Stimulated activated naive CD4-positive, alpha-beta T cell treated with Interleukin-2 at 50 U/mL for 16 hours (primary cell): Measurements from ENCODE around the gene THUMPD3.
A peak's percentile ranks its signal among the peaks of the same experiment; 100 is the strongest.

Experiments
- DNase-seq: peaks from one replicate; lab custom pipeline; 2025; lab: John Stamatoyannopoulos, UW

Gene THUMPD3, protein sequence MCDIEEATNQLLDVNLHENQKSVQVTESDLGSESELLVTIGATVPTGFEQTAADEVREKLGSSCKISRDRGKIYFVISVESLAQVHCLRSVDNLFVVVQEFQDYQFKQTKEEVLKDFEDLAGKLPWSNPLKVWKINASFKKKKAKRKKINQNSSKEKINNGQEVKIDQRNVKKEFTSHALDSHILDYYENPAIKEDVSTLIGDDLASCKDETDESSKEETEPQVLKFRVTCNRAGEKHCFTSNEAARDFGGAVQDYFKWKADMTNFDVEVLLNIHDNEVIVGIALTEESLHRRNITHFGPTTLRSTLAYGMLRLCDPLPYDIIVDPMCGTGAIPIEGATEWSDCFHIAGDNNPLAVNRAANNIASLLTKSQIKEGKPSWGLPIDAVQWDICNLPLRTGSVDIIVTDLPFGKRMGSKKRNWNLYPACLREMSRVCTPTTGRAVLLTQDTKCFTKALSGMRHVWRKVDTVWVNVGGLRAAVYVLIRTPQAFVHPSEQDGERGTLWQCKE

DNA sequence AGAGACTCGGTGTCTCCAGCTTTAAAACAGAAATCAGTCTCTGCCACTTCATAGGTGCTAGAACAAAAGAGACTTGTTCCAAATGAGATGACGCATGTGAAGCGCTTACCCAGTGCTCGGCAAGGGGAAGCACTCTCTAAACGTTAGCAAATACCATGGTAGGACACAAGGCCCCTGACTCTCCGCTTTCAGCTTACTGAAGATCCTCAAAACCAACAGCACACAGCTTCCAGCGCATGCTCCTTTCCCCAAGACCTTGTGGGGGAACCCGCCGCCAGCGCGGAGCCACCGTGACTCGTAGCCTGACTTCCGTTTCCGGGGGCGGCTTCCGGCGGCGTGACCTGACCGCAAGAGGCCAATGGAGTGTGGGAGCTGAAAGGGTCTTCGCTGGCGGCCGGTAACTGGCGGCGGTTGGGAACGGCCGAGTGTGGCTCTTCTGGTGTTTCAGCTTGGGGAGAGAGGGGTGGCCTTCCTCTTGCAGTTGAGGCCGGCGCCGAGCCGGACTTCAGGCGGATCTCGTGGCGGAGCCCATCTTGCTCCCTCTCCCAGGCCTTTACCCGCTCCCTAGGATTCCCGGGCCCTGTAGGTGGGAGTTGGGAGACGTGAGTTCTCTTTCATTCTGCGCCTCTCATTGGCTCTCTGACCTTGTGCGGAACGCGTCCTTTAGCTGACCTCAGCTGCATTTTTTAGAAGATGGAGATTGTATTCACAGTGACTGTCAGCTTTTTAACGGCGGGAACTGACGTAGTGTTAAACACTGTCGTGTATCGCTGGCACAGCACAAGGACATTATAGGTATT, at the start of gene THUMPD3:
Gene THUMPD3, plus strand, starts transcription at position 324 of the 800 bp plus-strand sequence. CDS start 2,015 bp downstream, outside the sequence.
- peak; percentile 93 for DNase-seq

DNA sequence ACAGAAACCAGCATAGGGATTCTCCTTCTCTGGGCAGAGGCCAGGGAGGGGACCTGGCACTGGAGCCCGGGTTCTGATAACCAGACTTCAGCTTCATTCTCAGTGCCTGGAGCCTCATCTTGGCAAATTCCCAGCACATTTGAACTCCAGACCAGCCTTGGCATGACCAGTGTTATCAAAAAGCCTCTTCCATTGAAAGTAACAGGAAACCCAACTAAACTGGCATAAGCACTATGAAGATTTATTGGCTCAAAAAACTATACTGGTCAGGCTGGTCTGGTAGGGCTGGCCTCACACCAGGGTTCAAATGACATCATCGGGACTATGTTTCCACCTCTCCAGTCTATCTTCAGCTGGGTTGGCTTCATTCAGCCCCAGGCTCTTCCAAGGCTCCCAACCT, 48.1 kb upstream of the THUMPD3 start:
- DNase-seq = no peak

DNA sequence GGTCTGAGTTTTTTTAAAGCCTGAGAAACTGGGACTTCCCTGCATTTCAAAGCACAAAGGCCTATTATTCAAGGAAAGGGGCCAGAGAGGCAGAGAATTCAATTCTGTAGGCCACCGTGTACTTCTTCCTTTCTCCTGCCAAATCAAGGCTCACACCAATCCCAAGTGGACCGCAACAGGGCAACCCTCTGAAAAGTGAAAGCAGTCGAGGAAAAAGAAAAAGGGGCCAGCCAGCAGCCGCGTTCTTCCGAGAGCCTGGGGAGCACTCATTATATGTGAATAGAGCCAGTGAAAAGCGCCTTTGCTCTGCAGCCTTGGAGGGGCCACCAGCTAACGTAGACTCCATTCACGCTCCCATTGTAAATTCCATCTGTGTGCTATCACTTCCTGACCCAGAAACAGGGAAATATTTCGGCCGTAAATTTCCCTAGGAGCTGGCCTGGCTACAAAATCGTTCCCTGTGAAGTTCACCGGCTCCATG, 45.9 kb upstream of the THUMPD3 start:
- DNase-seq = no peak

DNA sequence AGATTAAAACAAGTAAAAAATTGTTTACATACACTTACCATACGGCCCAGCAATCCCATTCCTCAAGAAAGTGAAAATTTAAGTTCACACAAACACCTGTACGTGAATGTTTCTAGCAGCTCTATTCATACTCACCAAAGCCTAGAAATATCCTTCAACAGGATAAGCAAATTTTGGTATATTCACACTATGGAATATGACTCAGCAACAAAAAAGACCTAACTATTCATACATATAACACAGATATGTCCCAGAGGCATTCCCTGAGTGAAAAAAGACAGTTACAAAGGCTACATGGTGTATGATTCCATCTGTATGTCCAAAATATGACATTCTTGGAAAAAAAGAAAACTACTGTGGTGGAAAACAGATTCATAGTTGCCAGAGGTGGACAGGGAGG, 40.1 kb upstream of the THUMPD3 start:
- DNase-seq = no peak

DNA sequence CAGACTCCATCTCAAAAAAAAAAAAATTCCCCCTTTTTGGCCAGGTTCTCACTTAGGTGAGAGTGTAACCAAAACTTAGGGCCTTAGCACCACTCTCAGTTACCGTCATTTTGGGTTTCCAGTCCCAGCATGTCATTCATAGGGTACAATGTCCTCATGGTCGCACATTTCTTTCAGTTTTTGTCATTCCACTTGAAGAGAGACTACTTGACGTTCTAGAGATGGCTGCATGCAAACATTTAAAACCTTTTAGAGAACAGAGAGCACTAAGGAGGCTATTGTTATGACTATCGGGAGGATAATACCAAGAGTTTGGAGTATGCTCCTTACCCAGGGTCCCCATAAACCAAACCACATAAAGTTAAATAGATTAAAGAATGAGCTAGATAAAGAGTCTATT, 37.9 kb upstream of the THUMPD3 start:
- DNase-seq = no peak

DNA sequence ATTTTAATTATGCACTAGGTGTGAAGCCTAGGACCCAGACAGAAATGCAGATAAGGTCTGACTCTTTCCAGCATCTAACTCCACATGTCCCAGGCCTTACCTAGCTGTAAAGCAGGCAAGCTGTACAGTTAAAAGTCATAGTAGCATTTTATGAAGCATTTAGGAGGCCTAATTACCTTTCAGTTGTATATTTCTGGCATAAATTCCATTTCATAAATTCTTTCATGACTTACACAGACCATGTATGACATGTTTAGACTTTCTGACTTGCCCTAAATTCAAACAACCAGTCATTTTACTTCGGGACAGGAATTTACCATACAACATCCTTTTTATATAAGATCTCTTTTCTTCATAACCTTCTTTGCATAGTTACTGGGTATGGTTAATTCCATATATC, 35.3 kb upstream of the THUMPD3 start:
- DNase-seq = no peak

DNA sequence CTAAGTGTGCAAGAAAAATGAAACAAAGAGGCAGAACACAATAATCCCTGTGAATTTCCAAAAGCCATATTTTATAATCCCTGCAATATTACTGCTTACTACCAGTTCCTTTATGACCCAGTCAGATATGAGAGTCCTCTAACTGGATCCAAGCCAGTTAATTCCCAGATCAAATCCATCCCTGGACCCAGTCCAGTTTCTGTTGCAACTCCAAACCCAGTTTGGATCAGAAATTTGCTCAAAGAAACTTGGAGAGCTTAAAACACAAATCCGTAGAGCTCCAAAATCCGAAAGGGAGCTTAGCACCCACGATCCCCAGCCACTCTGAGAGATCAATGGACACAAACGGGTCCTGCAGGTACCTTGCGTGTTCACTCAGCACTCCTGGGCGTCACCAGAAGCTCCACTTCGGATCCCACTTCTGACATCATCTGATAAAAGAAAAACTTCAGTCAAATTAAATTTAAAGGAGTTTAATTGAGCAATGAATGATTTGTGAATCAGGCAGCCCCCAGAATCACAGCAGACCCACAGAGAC, 32.6 kb upstream of the THUMPD3 start:
- DNase-seq = no peak

DNA sequence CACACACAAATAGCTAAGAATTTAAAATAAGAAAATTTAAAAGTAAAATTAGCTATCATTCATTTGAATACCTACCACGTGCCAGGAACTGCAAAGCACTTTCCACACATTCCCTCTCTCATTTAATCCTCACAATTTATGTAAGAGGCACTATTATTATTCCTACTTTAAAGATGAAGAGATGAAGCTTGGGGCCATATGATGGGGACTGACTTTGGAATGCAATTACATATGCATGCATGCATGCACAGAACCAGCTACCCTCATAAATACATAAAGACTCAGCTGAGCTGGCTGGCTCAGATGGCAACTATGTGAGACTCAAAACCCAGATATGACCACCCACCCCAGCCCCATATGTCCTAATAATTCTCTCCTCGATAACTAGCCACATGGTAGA, 31.7 kb upstream of the THUMPD3 start:
- DNase-seq = no peak

DNA sequence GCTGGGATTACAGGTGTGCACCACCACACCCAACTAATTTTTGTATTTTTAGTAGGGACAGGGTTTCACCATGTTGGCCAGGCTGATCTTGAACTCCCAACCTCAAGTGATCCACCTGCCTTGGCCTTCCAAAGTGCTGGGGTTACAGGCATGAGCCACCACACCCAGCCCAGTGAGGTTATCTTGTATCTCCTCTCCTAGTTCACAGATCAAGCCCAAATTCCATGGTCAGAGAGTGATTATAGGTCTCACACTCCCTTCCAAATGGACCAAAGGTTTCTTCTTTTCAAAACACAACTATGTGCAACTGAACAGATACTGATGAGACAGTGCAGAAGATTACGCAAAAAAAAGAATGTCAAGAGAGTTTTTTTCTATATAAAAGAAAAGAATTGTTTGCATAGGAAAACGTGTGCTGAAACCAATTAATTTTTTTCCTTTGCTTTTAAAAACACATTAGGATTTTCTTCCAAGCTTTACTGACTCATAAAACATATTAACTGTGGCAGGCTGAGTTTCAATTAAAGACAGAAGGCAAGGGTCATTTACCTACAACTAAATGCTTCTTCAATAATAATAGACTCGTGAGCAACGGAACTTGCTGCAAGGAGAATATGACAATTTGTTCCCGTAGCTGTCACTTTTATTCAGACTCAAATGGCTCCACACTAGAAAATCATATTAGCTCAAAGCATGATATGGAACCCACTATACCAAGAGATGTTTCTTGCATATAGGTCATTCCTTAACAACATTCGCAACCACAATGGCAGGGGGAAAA, 30.4 kb upstream of the THUMPD3 start:
- DNase-seq = no peak

DNA sequence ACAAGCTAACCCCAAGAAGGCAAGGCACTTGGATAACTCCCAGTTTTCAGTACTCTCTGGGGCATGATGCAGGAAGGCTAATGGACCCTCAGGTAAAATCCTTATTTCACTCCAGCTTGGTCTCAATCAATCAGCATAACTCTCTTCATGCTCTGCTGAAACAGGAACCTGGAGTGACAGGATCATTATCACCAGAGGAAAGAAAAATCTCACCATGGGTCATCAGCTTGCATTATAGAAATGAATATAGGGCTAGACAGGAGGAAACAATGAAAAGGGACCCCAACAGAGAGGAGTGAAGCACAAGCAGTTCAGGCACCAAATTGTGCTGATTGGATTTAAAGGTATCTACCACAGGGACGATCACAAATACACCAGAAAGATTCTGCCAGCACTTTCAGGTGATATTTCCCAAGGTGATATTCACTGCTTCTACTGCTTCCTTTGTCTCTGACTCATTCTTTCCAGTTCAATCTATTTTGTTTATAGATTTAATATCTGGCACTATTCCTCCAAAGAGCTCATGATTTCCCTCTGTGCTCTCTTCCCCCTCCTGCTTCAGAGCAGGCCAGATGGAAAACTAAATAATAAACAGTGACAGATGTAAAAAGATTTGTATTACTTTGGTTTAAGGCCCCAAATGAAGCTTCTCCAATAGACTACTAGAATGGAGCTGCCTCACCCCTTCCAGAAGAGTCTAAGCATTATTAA, 22.9 kb upstream of the THUMPD3 start:
- no peak for DNase-seq

DNA sequence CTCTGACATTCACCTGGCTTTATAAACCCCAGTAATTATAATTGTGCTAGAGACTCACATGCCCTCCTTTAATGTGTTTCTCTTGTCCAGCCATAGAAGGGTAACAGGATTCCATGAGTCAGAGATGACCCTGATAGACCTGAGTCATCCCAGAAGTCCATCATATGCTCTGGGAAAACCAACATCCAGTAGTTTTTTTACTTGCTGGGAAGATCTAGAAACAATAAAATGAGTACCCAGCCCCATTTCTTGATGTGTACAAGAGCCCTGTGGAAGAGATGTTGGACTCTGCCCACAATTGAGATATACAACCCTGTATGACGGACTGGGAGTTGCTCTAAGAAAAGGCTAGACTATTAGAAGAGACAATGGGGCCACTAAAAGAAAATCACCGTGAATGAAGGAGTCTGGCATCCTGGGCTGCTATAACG, 22.4 kb upstream of the THUMPD3 start:
- DNase-seq = no peak

DNA sequence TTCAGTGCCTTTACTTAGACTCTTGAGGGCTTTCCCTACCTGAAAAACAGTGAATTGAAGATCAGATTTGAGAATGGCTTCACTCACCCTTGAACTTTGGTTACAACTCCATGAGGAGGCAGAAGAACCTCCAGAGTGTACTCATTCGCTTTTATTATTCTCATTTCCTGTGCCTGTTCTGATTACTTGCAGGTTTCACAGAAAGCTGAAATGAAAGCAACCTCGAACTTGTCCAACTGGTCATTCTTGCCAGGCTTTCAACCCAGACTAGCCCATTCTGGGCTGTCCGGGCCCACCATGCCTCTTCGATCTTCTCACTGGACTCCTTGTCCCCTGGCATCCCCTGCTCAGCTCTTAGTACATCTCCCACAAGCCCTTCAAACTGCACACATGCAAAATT, 20.2 kb upstream of the THUMPD3 start:
- DNase-seq = no peak

DNA sequence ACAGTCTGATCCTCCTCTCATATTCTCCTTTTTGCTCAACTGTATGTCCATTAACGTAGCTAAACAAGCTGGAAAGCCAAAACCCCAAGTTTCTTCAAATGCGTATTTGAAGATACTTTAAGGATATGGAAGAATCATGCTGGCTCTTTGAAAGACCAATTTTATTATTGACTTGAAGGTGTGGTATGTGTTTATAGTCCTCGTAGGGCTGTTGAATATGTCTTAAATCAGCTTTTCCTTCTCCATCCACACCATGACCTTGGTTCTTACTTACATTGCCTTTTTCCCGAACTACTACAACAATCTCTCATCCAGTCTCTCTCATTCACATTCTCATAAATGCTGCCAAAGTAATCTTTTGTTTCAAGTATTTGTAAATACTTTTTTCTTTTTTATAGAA, 19.7 kb upstream of the THUMPD3 start:
- no peak for DNase-seq

DNA sequence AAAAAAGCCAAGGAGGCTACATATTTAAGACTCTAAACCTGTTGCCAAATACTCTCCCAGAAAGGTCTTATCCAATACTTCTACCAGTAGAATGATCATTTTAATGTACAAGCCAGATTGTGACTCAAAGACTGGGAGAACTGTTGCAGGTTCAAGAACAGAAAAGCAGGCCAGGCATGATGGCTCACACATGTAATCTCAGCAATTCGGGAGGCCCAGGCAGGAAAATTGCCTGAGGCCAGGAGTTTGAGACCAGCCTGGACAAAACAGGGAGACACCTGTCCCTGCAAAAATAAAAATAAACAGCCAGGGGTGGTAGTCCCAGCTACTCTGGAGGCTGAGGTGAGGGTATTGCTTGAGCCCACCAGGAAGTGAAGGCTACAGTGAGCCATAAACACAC, 17.8 kb upstream of the THUMPD3 start:
- no peak for DNase-seq

DNA sequence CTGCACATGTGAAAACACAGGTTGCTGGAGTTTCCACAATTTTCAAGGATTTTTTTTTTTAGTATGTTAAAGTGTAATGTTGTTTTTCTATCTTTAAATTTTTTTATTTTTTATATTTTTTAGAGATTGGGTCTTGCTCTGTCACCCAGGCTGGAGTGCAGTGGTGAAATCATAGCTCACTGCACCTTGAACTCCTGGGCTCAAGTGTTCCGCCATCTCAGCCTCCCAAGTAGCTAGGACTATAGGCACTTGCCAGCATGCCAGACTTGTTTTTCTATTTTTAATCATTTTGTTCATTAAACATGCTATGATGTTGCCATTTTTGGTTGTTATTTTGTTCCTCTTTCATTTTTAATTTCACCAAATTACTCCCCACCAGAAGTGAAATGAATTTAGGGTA, 16.7 kb upstream of the THUMPD3 start:
- no peak for DNase-seq

DNA sequence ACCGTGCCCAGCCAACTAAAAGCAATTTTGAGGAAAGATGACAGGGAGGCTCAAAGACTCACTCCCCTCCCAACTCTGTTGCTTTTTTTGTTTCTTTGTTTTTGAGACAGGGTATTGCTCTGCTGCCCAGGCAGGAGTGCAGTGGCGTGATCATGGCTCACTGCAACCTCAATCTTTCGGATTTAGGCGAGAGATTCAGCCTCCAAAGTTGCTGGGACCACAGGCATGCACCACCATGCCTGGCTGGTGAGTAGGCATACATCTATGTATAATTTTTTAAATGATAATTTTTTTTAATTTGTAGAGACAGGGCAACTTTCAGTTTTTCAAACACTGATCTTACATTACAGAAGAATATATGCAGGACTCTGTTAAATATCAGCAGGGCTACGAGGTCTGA, 15.8 kb upstream of the THUMPD3 start:
- no peak for DNase-seq

DNA sequence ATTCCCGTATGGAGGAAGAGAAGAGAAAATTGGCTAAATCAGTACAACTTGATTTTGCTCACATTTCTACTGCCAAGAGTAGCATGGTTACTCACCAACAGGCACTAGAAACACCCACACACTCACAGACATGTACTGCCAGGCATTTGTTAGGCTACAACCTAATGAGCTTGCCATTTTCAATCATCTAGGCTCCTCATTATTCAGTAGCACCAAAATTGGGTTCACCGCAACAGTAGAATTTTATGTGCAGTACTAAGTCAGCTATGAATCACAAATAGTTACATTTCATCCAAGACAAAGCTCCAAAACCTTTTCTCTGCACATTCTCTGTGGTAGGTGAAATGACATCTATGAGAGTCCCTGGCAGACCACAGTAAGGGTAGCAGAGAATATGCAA, 15.0 kb upstream of the THUMPD3 start:
- DNase-seq = no peak

DNA sequence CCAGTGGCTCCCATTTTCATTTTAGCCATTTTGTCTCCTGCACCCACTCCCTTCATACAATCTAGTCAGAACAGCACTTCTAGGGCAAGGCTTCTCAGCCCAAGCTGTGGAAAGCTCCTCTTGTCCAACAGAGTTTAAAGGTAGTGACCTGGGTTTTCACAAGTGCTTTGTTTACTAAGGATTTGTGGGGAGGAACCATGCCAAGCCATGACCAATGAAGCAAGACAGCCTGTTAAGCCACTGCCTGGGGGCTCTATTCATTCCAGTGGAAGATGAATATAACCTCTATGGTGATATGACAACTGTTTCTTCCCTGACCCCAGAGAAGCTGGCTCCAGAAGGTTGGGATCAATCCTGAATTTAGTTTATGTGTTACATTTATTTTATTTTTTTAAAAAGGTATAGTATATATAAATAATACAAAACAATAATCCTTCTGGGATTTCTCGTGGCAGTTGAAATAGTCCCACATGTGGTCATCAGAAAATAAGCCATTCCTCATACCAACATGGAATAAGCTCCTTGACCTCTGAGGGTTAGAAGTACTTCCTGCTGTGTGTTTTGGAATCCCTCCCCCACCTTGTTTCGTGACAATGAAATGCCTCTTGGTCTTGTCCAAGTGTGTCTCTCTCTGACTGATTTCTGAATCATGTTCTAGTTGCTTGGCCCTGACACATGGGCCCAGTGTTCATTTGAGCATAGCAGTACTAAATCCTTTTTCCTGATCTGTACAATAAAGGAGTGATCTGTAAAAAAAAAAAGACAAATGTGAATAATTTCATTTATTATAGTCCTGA, 13.3 kb upstream of the THUMPD3 start:
- no peak for DNase-seq

DNA sequence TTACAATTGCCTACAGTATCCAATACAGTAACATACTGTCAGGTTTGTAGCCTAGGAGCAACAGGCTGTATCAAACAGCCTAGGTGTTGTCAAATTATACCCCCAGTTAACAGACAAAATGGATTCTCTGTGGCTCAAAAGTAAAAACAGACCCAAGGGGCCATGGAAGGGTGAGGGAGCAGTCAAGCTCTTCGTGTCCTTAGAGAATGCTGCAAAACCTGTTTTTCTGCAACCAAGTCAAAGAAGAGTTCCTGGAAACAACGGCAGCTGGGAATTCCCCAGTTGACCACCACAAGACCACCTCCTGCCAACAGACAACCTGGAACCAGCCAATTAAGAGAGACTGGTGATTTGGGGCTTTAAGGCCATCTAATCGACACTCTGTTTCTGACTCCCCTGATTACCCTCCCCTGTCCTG, 11.1 kb upstream of the THUMPD3 start:
- DNase-seq = no peak
